Measurements from ENCODE around the gene KRT31. TPM values are rescaled to one million over a fixed set of nuclear protein-coding genes. Genes with fewer than 3 reads are reported as not detected.

The KRT31 gene
- total RNA-seq, 2 experiments from 2014 or later = not detected

- no peaks in the 10 kb centered on the region for H3K27me3 ChIP-seq (ENCODE audit: control insufficient read depth in 1 of 2, insufficient read depth in 2 of 2, low read length in 2 of 2)
- intact Hi-C loops (cut with DNase I, micrococcal nuclease) = no loop called here
- ChIA-PET CTCF (no interaction called here), POLR2A (no interaction called here)
- H3K4me3 ChIP-seq (ENCODE audit: low read length) = no peak overlapping the region
- H3K4me1 ChIP-seq (ENCODE audit: insufficient read depth, low read length) = peaks cover 28% of the 10 kb centered on the region
- Mint-ChIP-seq H3K4me3 (no peak overlapping the region), H3K4me1 (ENCODE audit: low read depth) (peaks cover 36% of the 10 kb centered on the region), H3K27ac (no peak overlapping the region), H3K27me3 (no peaks in the 10 kb centered on the region), H3K9me3 (peaks cover 3% of the 10 kb centered on the region), H3K36me3 (ENCODE audit: low read depth) (peaks cover 26% of the 10 kb centered on the region)
- DNase-seq = no peak
- H3K9me3 ChIP-seq (ENCODE audit: control insufficient read depth in 1 of 2, insufficient read depth in 1 of 2, low read length in 2 of 2) = peaks cover 0 to 13% of the 10 kb centered on the region in 2 experiments
- no peak for TF ChIP-seq CTCF (IDR thresholded peaks at IDR 0.05)
- H3K36me3 ChIP-seq (ENCODE audit: insufficient read depth, low read length) = no peaks in the 10 kb centered on the region
- ATAC-seq (ENCODE audit: poor library complexity) = no peak
- no peak overlapping the region for H3K27ac ChIP-seq (ENCODE audit: low read depth in 1 of 2, low read length in 2 of 2)
These were observed 51.4 kb downstream of the KRT31 start for GRCh38 chr17:41345992-41346391.

Other genes starting within 250 kb of the KRT31 start
- not detected for gene KRTAP4-5, start 247.8 kb downstream of the KRT31 start, total RNA-seq
- gene KRTAP4-4, start 236.9 kb downstream of the KRT31 start, total RNA-seq = not detected
- gene KRTAP4-3, start 229.4 kb downstream of the KRT31 start, total RNA-seq = not detected
- gene KRTAP4-2, start 219.4 kb downstream of the KRT31 start, total RNA-seq = not detected
- gene KRTAP4-1, start 212.7 kb downstream of the KRT31 start, total RNA-seq = not detected
- gene KRTAP9-1, start 207.7 kb downstream of the KRT31 start, total RNA-seq = not detected
- not detected for gene KRTAP9-2, start 171.0 kb downstream of the KRT31 start, total RNA-seq
- gene KRTAP9-3, start 165.2 kb downstream of the KRT31 start, total RNA-seq = not detected
- gene KRTAP9-8, start 159.6 kb downstream of the KRT31 start, total RNA-seq = not detected
- not detected for gene KRTAP9-4, start 147.9 kb downstream of the KRT31 start, total RNA-seq
- gene KRTAP9-9, start 142.2 kb downstream of the KRT31 start, total RNA-seq = not detected
- not detected for gene KRTAP9-6, start 132.2 kb downstream of the KRT31 start, total RNA-seq
- gene KRTAP9-7, start 121.9 kb downstream of the KRT31 start, total RNA-seq = not detected
- gene KRTAP29-1, start 94.8 kb downstream of the KRT31 start, total RNA-seq = not detected
- gene KRTAP16-1, start 88.3 kb downstream of the KRT31 start, total RNA-seq = 1 to 10 TPM; 1.0 to 1.1 TPM
- gene KRTAP17-1, start 81.9 kb downstream of the KRT31 start, total RNA-seq = not detected
- not detected for gene KRT33A, start 46.8 kb downstream of the KRT31 start, total RNA-seq
- not detected for gene KRT33B, start 27.8 kb downstream of the KRT31 start, total RNA-seq
- not detected for gene KRT34, start 15.3 kb downstream of the KRT31 start, total RNA-seq
- gene KRT37, start 27.0 kb upstream of the KRT31 start, total RNA-seq = not detected
- gene KRT38, start 43.4 kb upstream of the KRT31 start, total RNA-seq = not detected
- not detected for gene KRT32, start 69.8 kb upstream of the KRT31 start, total RNA-seq
- gene KRT35, start 83.5 kb upstream of the KRT31 start, total RNA-seq = not detected
- not detected for gene KRT36, start 92.3 kb upstream of the KRT31 start, total RNA-seq
- not detected for gene KRT13, start 108.0 kb upstream of the KRT31 start, total RNA-seq
- not detected for gene KRT15, start 121.3 kb upstream of the KRT31 start, total RNA-seq
- not detected for gene KRT19, start 130.7 kb upstream of the KRT31 start, total RNA-seq
- not detected for gene KRT9, start 174.5 kb upstream of the KRT31 start, total RNA-seq
- gene KRT14, start 189.3 kb upstream of the KRT31 start, total RNA-seq = not detected
- not detected for gene KRT16, start 215.2 kb upstream of the KRT31 start, total RNA-seq
- not detected for gene KRT17, start 227.0 kb upstream of the KRT31 start, total RNA-seq